Measurements from ENCODE around the gene COG5.

Gene COG5

DNA sequence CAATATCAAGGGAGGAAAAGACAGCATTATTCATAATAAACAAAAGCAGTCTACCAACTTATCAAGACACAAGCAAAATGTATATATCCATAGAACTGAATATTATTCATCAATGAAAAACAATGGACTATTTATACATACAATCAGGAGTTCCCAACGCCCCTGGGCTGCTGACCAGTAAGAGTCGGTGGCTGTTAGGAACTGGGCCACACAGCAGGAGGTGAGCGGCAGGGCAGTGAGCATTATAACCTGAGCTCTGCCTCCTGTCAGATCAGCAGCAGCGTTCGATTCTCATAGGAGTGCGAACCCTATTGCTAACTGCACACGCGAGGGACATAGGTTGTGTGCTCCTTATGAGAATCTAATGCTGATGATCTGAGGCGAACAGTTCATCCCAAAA lies 165.6 kb downstream of the COG5 start:
- TF ChIP-seq, protein P1, sequence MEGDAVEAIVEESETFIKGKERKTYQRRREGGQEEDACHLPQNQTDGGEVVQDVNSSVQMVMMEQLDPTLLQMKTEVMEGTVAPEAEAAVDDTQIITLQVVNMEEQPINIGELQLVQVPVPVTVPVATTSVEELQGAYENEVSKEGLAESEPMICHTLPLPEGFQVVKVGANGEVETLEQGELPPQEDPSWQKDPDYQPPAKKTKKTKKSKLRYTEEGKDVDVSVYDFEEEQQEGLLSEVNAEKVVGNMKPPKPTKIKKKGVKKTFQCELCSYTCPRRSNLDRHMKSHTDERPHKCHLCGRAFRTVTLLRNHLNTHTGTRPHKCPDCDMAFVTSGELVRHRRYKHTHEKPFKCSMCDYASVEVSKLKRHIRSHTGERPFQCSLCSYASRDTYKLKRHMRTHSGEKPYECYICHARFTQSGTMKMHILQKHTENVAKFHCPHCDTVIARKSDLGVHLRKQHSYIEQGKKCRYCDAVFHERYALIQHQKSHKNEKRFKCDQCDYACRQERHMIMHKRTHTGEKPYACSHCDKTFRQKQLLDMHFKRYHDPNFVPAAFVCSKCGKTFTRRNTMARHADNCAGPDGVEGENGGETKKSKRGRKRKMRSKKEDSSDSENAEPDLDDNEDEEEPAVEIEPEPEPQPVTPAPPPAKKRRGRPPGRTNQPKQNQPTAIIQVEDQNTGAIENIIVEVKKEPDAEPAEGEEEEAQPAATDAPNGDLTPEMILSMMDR (conservative IDR thresholded peaks at IDR 0.05; ENCODE audit: low read length), result no peak
- DNase-seq (ENCODE audit: low read depth), result no peak
- H3K4me3 ChIP-seq (ENCODE audit: low read length), result no peak overlapping the region

DNA sequence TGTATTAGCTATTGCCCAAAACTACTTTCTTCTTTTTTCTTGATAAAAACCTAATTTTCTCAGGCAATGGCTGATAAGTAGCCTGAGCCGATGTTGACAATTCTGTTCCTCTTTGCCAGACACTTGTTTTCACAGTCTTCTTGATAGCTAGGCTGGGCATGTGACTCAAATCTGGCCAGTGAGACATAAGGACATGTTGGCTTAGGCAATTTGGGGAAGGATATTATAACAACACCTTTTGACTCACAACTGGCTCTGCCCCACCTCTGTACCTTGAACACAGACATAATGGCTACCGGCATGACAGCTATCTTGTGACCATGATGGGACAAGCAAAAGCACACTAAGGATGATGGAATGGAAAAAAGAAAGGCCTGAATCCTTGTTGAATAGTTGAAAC lies 166.7 kb downstream of the COG5 start:
- no peak for DNase-seq (ENCODE audit: low read depth)
- TF ChIP-seq, protein P1 (conservative IDR thresholded peaks at IDR 0.05; ENCODE audit: low read length), result no peak
- no peak overlapping the region for H3K4me3 ChIP-seq (ENCODE audit: low read length)

DNA sequence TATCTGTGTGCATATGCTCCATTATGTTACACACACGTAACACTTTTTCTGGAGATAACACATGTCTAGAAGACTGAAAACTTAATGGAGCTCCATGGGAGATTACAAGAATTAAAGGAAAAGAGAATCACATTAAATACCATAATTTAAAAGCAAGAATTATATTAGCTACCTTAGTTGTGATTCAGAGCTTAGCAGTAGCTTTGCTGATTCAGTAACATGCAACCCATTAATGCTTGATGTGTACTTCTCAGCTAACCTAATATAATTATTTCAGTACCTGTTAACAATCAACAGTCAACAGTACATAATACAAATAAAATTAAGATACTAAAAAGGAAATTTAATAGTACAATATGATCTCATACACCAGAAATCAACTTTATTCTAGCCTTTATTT lies 167.6 kb downstream of the COG5 start:
- H3K4me3 ChIP-seq (ENCODE audit: low read length), result no peak overlapping the region

DNA sequence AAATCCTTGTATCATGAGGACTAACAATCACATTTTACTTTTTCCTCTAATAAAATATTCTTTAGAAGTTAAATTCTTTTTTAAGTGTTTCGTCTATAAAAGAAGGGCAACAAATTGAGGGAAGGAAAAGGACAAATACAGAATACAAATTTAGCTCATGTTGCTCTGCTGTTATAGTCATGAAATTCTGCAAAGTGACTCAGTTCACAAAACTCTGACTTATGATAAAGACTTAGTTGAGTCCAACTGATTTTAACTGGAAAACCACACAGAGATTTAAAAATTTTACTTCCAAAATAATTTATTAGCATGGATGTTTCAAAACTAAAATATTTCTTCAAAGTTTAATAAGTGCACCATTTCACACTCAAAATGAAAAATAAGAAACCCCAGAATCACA lies 168.9 kb downstream of the COG5 start:
- H3K4me3 ChIP-seq (ENCODE audit: low read length), result no peak overlapping the region
- TF ChIP-seq, protein P1 (conservative IDR thresholded peaks at IDR 0.05; ENCODE audit: low read length), result no peak
- peak; percentile 64 for DNase-seq (ENCODE audit: low read depth)

More for the DNA sequence above, 167.6 kb downstream of the COG5 start:
- no peak for DNase-seq (ENCODE audit: low read depth)
- TF ChIP-seq, protein P1 (conservative IDR thresholded peaks at IDR 0.05; ENCODE audit: low read length), result no peak

DNA sequence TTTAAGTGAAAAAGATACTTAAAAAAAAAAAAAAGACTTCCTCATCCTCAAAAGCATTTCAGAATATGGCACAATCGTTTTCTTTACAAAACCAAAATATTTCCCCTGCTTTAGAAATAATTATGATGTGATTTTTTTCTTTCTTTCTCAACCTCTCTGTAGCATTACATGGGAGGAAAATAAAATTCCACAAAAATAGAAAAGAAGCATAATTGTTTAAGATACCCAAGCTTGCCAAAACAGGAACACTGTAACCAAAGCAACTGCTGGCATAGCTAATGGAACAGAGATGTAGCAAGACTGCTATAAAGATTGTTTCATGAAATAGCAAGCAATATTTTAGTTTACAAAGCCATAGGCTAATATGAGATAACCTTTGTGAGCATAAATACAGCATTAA lies 169.4 kb downstream of the COG5 start:
- TF ChIP-seq, protein P1 (conservative IDR thresholded peaks at IDR 0.05; ENCODE audit: low read length), result no peak
- DNase-seq (ENCODE audit: low read depth), result peak; percentile 83
- H3K4me3 ChIP-seq (ENCODE audit: low read length), result no peak overlapping the region

DNA sequence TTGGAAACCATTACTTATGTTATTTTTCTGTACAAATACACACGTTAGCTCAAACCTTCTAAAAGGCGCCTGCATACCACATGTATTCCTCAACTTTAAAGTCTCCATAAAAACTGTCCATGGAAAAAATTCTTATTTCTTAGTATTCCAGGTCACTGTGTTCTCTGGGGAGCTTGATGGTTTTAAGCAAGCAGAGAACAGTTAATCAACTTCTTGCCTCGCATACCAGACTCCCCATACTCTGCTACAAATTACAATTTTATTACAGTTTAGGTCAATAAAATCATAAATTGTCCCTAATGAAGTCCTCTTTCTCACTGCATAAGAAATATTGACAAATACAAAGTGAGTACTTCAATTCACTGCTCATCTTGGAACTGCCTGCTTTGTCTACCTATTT lies 170.9 kb downstream of the COG5 start:
- peak; percentile 76 for DNase-seq (ENCODE audit: low read depth)
- no peak overlapping the region for H3K4me3 ChIP-seq (ENCODE audit: low read length)
- TF ChIP-seq, protein P1 (conservative IDR thresholded peaks at IDR 0.05; ENCODE audit: low read length), result no peak

DNA sequence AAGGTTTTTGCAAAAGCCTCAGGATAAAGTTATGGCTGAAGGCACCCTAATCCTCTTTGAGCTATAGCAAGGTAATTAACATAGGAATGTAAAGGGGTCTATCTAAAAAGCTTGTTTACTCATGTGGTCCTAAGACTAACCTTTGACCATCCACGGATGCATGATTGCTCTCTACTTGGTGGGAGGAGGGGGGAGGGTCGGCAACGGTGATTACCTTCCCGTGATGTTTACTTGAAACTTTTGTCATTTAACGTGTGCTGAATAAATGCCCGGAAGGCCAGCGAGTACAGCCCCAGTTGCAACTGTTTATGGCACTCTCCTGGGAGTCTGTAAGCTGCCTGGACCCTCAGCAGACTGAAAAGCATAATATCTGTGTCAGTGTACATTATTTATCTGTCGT lies 172.8 kb downstream of the COG5 start:
- no peak for DNase-seq (ENCODE audit: low read depth)
- TF ChIP-seq, protein P1 (conservative IDR thresholded peaks at IDR 0.05; ENCODE audit: low read length), result no peak
- H3K4me3 ChIP-seq (ENCODE audit: low read length), result no peak overlapping the region
